ENCODE results near the gene SRRM5. TPM values are rescaled to one million over a fixed set of nuclear protein-coding genes. Genes with fewer than 3 reads are reported as not detected.
"Not testable (repeated sequence)": the region's sequence is repeated elsewhere in the genome, so short reads cannot be mapped to it uniquely, and the experiment has no call there.

SRRM5 gene
- total RNA-seq, 4 donors from 2014 or later, result 0.13 to 0.42 (median 0.25) TPM

GRCh38 chr19:43598445-43599240, 13.2 kb upstream of the SRRM5 start:
- intact Hi-C loops (cut with DNase I), result loop anchor here (5.0 kb wide), 1 partner anchor 61 kb away; no protein-coding TSS in a partner anchor
- WGBS, result 93% methylated on average over 17 of the region's 19 CpGs
- TF ChIP-seq EP300 (IDR thresholded peaks at IDR 0.05) (no peak), POLR2AphosphoS5 (IDR thresholded peaks at IDR 0.05) (no peak), POLR2A (IDR thresholded peaks at IDR 0.05; ENCODE audit: low read depth) (no peak), CTCF (IDR thresholded peaks at IDR 0.05) (no peak)
- Histone ChIP-seq H3K4me1 (peaks cover 29 to 40% (median 39%) of the 10 kb centered on the region in 4 donors), H3K9me3 (no peaks in the 10 kb centered on the region), H3K4me3 (no peak overlapping the region), H3K36me3 (peaks cover 5 to 59% (median 43%) of the 10 kb centered on the region in 4 donors), H3K27me3 (no peaks in the 10 kb centered on the region), H3K27ac (replicated peaks in 1 of 4) (no peak overlapping the region)
- no peak for DNase-seq (ENCODE audit: extremely low spot score)

- Histone ChIP-seq H3K36me3 (peaks cover 4 to 57% (median 37%) of the 10 kb centered on the region in 4 donors), H3K4me1 (peaks cover 18 to 29% (median 28%) of the 10 kb centered on the region in 4 donors), H3K27me3 (no peaks in the 10 kb centered on the region), H3K4me3 (no peak overlapping the region), H3K27ac (replicated peaks in 1 of 4) (no peak overlapping the region), H3K9me3 (no peaks in the 10 kb centered on the region)
- DNase-seq (ENCODE audit: extremely low spot score), result no peak
- intact Hi-C loops (cut with DNase I), result loop anchor here (5.0 kb wide), 1 partner anchor 62 kb away; no protein-coding TSS in a partner anchor
- TF ChIP-seq CTCF (IDR thresholded peaks at IDR 0.05) (no peak), POLR2A (IDR thresholded peaks at IDR 0.05; ENCODE audit: low read depth) (no peak), EP300 (IDR thresholded peaks at IDR 0.05) (no peak), POLR2AphosphoS5 (IDR thresholded peaks at IDR 0.05) (no peak)
- 83% methylated on average over 4 of the region's 4 CpGs for WGBS
Measured at GRCh38 chr19:43599635-43600295, 12.1 kb upstream of the SRRM5 start.

- DNase-seq (ENCODE audit: extremely low spot score); H3K27me3 ChIP-seq; H3K4me3 ChIP-seq; H3K9me3 ChIP-seq; H3K27ac ChIP-seq (replicated peaks in 1 of 4); intact Hi-C loops (cut with DNase I): not testable (repeated sequence)
- H3K4me1 ChIP-seq, result peaks cover 13 to 24% (median 23%) of the 10 kb centered on the region in 4 donors
- 58% methylated on average over 4 of the region's 5 CpGs for whole genome bisulfite sequencing
- peaks cover 4 to 57% (median 37%) of the 10 kb centered on the region in 4 donors for H3K36me3 ChIP-seq
Measured at GRCh38 chr19:43600326-43600725, 11.6 kb upstream of the SRRM5 start.

- Histone ChIP-seq H3K4me3 (no peak overlapping the region), H3K27ac (replicated peaks in 1 of 4) (no peak overlapping the region), H3K36me3 (peaks cover 10 to 58% (median 36%) of the 10 kb centered on the region in 4 donors), H3K4me1 (no peaks in the 10 kb centered on the region), H3K27me3 (no peaks in the 10 kb centered on the region), H3K9me3 (no peaks in the 10 kb centered on the region)
- 75% methylated on average over 7 of the region's 7 CpGs for WGBS
- no peak for TF ChIP-seq EP300 (IDR thresholded peaks at IDR 0.05)
- TF ChIP-seq CTCF (IDR thresholded peaks at IDR 0.05), result no peak
- intact Hi-C loops (cut with DNase I), result no loop called here
- no peak for DNase-seq (ENCODE audit: extremely low spot score)
Measured at GRCh38 chr19:43605875-43606568, 5.9 kb upstream of the SRRM5 start.

Measured in esophagus muscularis mucosa (tissue), 4 donors.